ENCODE results near the gene SREK1. TPM values are rescaled to one million over a fixed set of nuclear protein-coding genes. Genes with fewer than 3 reads are reported as not detected.

Gene SREK1
- total and polyA plus RNA-seq, 9 of the 15 experiments (the other 6 are each of a cell fraction or from before 2014, with no cell fraction given) = 40.8 to 128 (median 81.9) TPM

- TF ChIP-seq MLLT1 (IDR thresholded peaks at IDR 0.05) = peak; percentile 65 to 67; a peak in 2 of 4 replicates
- TF ChIP-seq HDAC3 (IDR thresholded peaks at IDR 0.05; ENCODE audit: borderline replicate concordance, partially characterized antibody) = peak; percentile 18
- TF ChIP-seq ZNF23 (CRISPR knock-in tag; IDR thresholded peaks at IDR 0.05) = no peak
- TF ChIP-seq DMBX1 (CRISPR knock-in tag; IDR thresholded peaks at IDR 0.05; ENCODE audit: borderline replicate concordance) = peak; percentile 54; the same call in 1 of the 2 replicates
- TF ChIP-seq ZNF253 (CRISPR knock-in tag; conservative IDR thresholded peaks at IDR 0.05) = no peak
- TF ChIP-seq SNIP1 (IDR thresholded peaks at IDR 0.05; ENCODE audit: low read depth) = no peak
- TF ChIP-seq PHB2 (IDR thresholded peaks at IDR 0.05; ENCODE audit: low read depth) = no peak
- no peak for TF ChIP-seq CXXC5 (CRISPR knock-in tag; IDR thresholded peaks at IDR 0.05)
- TF ChIP-seq FOXM1 (IDR thresholded peaks at IDR 0.05; ENCODE audit: low read depth) = 0 out of 2 replicates have a peak, but pooled peaks have one; percentile 37
- no peak for TF ChIP-seq FOXM1 (CRISPR knock-in tag; IDR thresholded peaks at IDR 0.05; ENCODE audit: low read depth)
- TF ChIP-seq BRD9 (IDR thresholded peaks at IDR 0.05; ENCODE audit: low read depth, partially characterized antibody) = peak; percentile 73
- TF ChIP-seq ZNF77 (CRISPR knock-in tag; IDR thresholded peaks at IDR 0.05) = no peak
- TF ChIP-seq EHMT2 (IDR thresholded peaks at IDR 0.05) = peak; percentile 56; the same call in 1 of the 2 replicates
- no peak for TF ChIP-seq GATAD2A (IDR thresholded peaks at IDR 0.05)
- no peak for TF ChIP-seq SLC30A9 (CRISPR knock-in tag; IDR thresholded peaks at IDR 0.05)
- TF ChIP-seq NFE2L1 (tag; IDR thresholded peaks at IDR 0.05; ENCODE audit: borderline replicate concordance, low read depth) = 0 out of 2 replicates have a peak, but pooled peaks have one; percentile 13
- peak; percentile 72 for TF ChIP-seq NFRKB (IDR thresholded peaks at IDR 0.05; ENCODE audit: low read depth)
- TF ChIP-seq ZNF24 (IDR thresholded peaks at IDR 0.05) = no peak
- no peak for TF ChIP-seq PRMT5 (CRISPR knock-in tag; IDR thresholded peaks at IDR 0.05)
- 0 out of 2 replicates have a peak, but pooled peaks have one; percentile 40 for TF ChIP-seq MIER1 (IDR thresholded peaks at IDR 0.05; ENCODE audit: low read depth)
- no peak for TF ChIP-seq PCBP1 (IDR thresholded peaks at IDR 0.05; ENCODE audit: low read depth, low read length, poor library complexity, severe bottlenecking)
- peak in 1 of 2 experiments; percentile 93; a peak in 1 of 4 replicates for TF ChIP-seq FOXK2 (conservative IDR thresholded peaks at IDR 0.05 in 1 of 2, IDR thresholded peaks at IDR 0.05 in 1 of 2; ENCODE audit: low read depth in 2 of 2)
- TF ChIP-seq BMI1 (IDR thresholded peaks at IDR 0.05; ENCODE audit: low read length) = no peak
- TF ChIP-seq DPF2 (IDR thresholded peaks at IDR 0.05) = peak; percentile 66
- TF ChIP-seq SMAD3 (CRISPR knock-in tag; conservative IDR thresholded peaks at IDR 0.05) = 0 out of 2 replicates have a peak, but pooled peaks have one; percentile 33
- 0 out of 2 replicates have a peak, but pooled peaks have one; percentile 48 for TF ChIP-seq ELF4 (CRISPR knock-in tag; IDR thresholded peaks at IDR 0.05)
- TF ChIP-seq ESRRA (IDR thresholded peaks at IDR 0.05; ENCODE audit: borderline replicate concordance, low read depth) = no peak
These were observed 527 bp upstream of the SREK1 start (continued) for GRCh38 chr5:66143473-66144073.
